ENCODE measurements around the gene ACYP1. TPM values are rescaled to one million over a fixed set of nuclear protein-coding genes. Genes with fewer than 3 reads are reported as not detected.

The ACYP1 gene
- total RNA-seq, 1 experiment from 2014 or later = 23.5 TPM

- POLR2A ChIA-PET (ENCODE audit: unreplicated experiment) = interaction anchor here (0.7 kb wide), 1 partner anchor 20 kb away, joined by 6 read pairs; no protein-coding TSS in a partner anchor
- Histone ChIP-seq H3K9me3 (ENCODE audit: low read length) (no peaks in the 10 kb centered on the region), H3K4me1 (ENCODE audit: insufficient read depth, low read length) (peaks cover 26% of the 10 kb centered on the region), H3K27ac (ENCODE audit: low read length) (no peak overlapping the region), H3K36me3 (ENCODE audit: low read depth, low read length) (no peaks in the 10 kb centered on the region), H3K27me3 (ENCODE audit: low read length) (no peaks in the 10 kb centered on the region), H4K20me1 (ENCODE audit: low read length) (no peaks in the 10 kb centered on the region), H3K79me2 (ENCODE audit: low read length) (peaks cover 24% of the 10 kb centered on the region), H2AFZ (ENCODE audit: low read length) (no peak overlapping the region), H3F3A (ENCODE audit: low read length, unreplicated experiment) (no peaks in the 10 kb centered on the region), H3K9me2 (replicated peaks; ENCODE audit: low read length) (no peaks in the 10 kb centered on the region), H3K4me3 (ENCODE audit: low read length) (no peak overlapping the region), H3K4me2 (ENCODE audit: low read length) (no peak overlapping the region), H3K9ac (ENCODE audit: low read length) (no peak overlapping the region)
- intact Hi-C loops (cut with micrococcal nuclease) = no loop called here
- CTCF ChIA-PET = no interaction called here
- BruUV-seq (replicated peaks) = no TSS peak
- no peak for ATAC-seq
- no peak for DNase-seq
- TF ChIP-seq CTCF (conservative IDR thresholded peaks at IDR 0.05; ENCODE audit: low read depth, low read length) (no peak), EZH2phosphoT487 (IDR thresholded peaks at IDR 0.05; ENCODE audit: borderline replicate concordance, low read length) (no peak), EZH2 (IDR thresholded peaks at IDR 0.05; ENCODE audit: low read length, unreplicated experiment) (no peak)
Measured at GRCh38 chr14:75066691-75067090, 2.9 kb upstream of the ACYP1 start.

GRCh38 chr14:75064205-75064567, 362 bp upstream of the ACYP1 start:
- H2AFZ ChIP-seq (ENCODE audit: low read length) = peak overlapping the region; percentile 88
- ATAC-seq = peak; percentile 2; the same call in 1 of the 2 replicates
- H3K9ac ChIP-seq (ENCODE audit: low read length) = peak overlapping the region; percentile 87; the same call in 1 of the 2 replicates
- intact Hi-C loops (cut with micrococcal nuclease) = loop anchor here (5.0 kb wide), 2 partner anchors 62 to 77 kb away; partner anchors contain the start of gene EIF2B2
- H3F3A ChIP-seq (ENCODE audit: low read length, unreplicated experiment) = no peaks in the 10 kb centered on the region
- H3K4me3 ChIP-seq (ENCODE audit: low read length) = peak overlapping the region; percentile 78
- TF ChIP-seq EZH2phosphoT487 (IDR thresholded peaks at IDR 0.05; ENCODE audit: borderline replicate concordance, low read length) (no peak), EZH2 (IDR thresholded peaks at IDR 0.05; ENCODE audit: low read length, unreplicated experiment) (no peak)
- DNase-seq = no peak
- H4K20me1 ChIP-seq (ENCODE audit: low read length) = no peaks in the 10 kb centered on the region
- ChIA-PET CTCF (interaction anchor here (0.7 kb wide), 1 partner anchor 108 kb away, joined by 3 read pairs; no protein-coding TSS in a partner anchor), POLR2A (ENCODE audit: unreplicated experiment) (interaction anchor here (0.7 kb wide), 1 partner anchor 487 kb away, joined by 4 read pairs; no protein-coding TSS in a partner anchor)
- peaks cover 31% of the 10 kb centered on the region for H3K79me2 ChIP-seq (ENCODE audit: low read length)
- BruUV-seq (replicated peaks) = no TSS peak
- no peaks in the 10 kb centered on the region for H3K27me3 ChIP-seq (ENCODE audit: low read length)
- H3K9me3 ChIP-seq (ENCODE audit: low read length) = no peaks in the 10 kb centered on the region
- H3K36me3 ChIP-seq (ENCODE audit: low read depth, low read length) = peaks cover 13% of the 10 kb centered on the region
- no peaks in the 10 kb centered on the region for H3K9me2 ChIP-seq (replicated peaks; ENCODE audit: low read length)
- H3K4me2 ChIP-seq (ENCODE audit: low read length) = peak overlapping the region; percentile 93
- H3K4me1 ChIP-seq (ENCODE audit: insufficient read depth, low read length) = peaks cover 20% of the 10 kb centered on the region
- no peak overlapping the region for H3K27ac ChIP-seq (ENCODE audit: low read length)

GRCh38 chr14:75063013-75063412, 811 bp downstream of the ACYP1 start:
- H3K4me3 ChIP-seq (ENCODE audit: low read length) = peak overlapping the region; percentile 78
- peaks cover 9% of the 10 kb centered on the region for H3K4me1 ChIP-seq (ENCODE audit: insufficient read depth, low read length)
- TF ChIP-seq EZH2 (IDR thresholded peaks at IDR 0.05; ENCODE audit: low read length, unreplicated experiment) = no peak
- TF ChIP-seq CTCF (conservative IDR thresholded peaks at IDR 0.05; ENCODE audit: low read depth, low read length) = no peak
- TF ChIP-seq EZH2phosphoT487 (IDR thresholded peaks at IDR 0.05; ENCODE audit: borderline replicate concordance, low read length) = no peak
- no peaks in the 10 kb centered on the region for H4K20me1 ChIP-seq (ENCODE audit: low read length)
- ATAC-seq (no peak), DNase-seq (no peak)
- H3K4me2 ChIP-seq (ENCODE audit: low read length) = peak overlapping the region; percentile 93
- H3K9ac ChIP-seq (ENCODE audit: low read length) = peak overlapping the region; percentile 87
- H3F3A ChIP-seq (ENCODE audit: low read length, unreplicated experiment) = no peaks in the 10 kb centered on the region
- H3K9me2 ChIP-seq (replicated peaks; ENCODE audit: low read length) = no peaks in the 10 kb centered on the region
- H3K36me3 ChIP-seq (ENCODE audit: low read depth, low read length) = peaks cover 13% of the 10 kb centered on the region
- H3K9me3 ChIP-seq (ENCODE audit: low read length) = no peaks in the 10 kb centered on the region
- no peaks in the 10 kb centered on the region for H3K27me3 ChIP-seq (ENCODE audit: low read length)
- POLR2A ChIA-PET (ENCODE audit: unreplicated experiment) = no interaction called here
- CTCF ChIA-PET = interaction anchor here (0.7 kb wide), 1 partner anchor 28 kb away, joined by 4 read pairs; no protein-coding TSS in a partner anchor
- H3K79me2 ChIP-seq (ENCODE audit: low read length) = peaks cover 27% of the 10 kb centered on the region
- intact Hi-C loops (cut with micrococcal nuclease) = loop anchor here (5.0 kb wide), 2 partner anchors 61 to 76 kb away; partner anchors contain the start of gene EIF2B2
- peak overlapping the region; percentile 88 for H2AFZ ChIP-seq (ENCODE audit: low read length)
- peak overlapping the region; percentile 59; the same call in 1 of the 2 replicates for H3K27ac ChIP-seq (ENCODE audit: low read length)
- no TSS peak for BruUV-seq (replicated peaks)
